DOHH2 (cell line): ENCODE results near the gene PPP1R15B.

ENCODE experiments used
- H3F3A ChIP-seq: fragments of 200-600 bp; sonication (generic), shearing (Covaris generic); 2 replicates; pipeline ENCODE4 v1.6.0; 2016; ENCODE audit warnings: antibody characterized with exemption, mild to moderate bottlenecking; ENCODE audit not compliant: control insufficient read depth, insufficient read depth
- H3K27ac ChIP-seq: fragments of 200-600 bp; sonication (generic); 2 replicates; pipeline ENCODE4 v1.5.1; 2014; ENCODE audit warnings: low read depth, mild to moderate bottlenecking, low read length, moderate library complexity
- H3K27me3 ChIP-seq: fragments of 200-600 bp; sonication (generic); 2 replicates; pipeline ENCODE4 v1.6.1; 2014; ENCODE audit warnings: mild to moderate bottlenecking, low read length, mixed read lengths; ENCODE audit not compliant: control insufficient read depth
- H3K36me3 ChIP-seq: fragments of 200-600 bp; sonication (generic); 2 replicates; pipeline ENCODE4 v1.6.1; 2014; ENCODE audit warnings: mild to moderate bottlenecking, low read length, moderate library complexity, mixed read lengths; ENCODE audit not compliant: control insufficient read depth
- H3K4me1 ChIP-seq: fragments of 200-600 bp; sonication (generic); 2 replicates; pipeline ENCODE4 v1.6.1; 2014; ENCODE audit warnings: mild to moderate bottlenecking, low read length, mixed read lengths; ENCODE audit not compliant: control insufficient read depth
- H3K4me2 ChIP-seq: fragments of 200-600 bp; sonication (generic); 2 replicates; pipeline ENCODE4 v1.6.0; 2014; ENCODE audit warnings: mild to moderate bottlenecking, low read length, moderate library complexity
- H3K4me3 ChIP-seq: fragments of 200-600 bp; sonication (generic); 2 replicates; pipeline ENCODE4 v1.5.1; 2014; ENCODE audit warnings: mild to moderate bottlenecking, low read length, mixed read lengths
- H3K79me2 ChIP-seq: fragments of 200-600 bp; sonication (generic); 2 replicates; pipeline ENCODE4 v1.6.1; 2014; ENCODE audit warnings: mild to moderate bottlenecking, low read length, mixed read lengths; ENCODE audit not compliant: control insufficient read depth
- H3K9me2 ChIP-seq: fragments of 200-600 bp; sonication (generic); replicated peaks from 2 replicates; pipeline ENCODE4 v1.6.1; 2014; ENCODE audit warnings: mild to moderate bottlenecking, low read length, mixed read lengths; ENCODE audit not compliant: control insufficient read depth
- H3K9me3 ChIP-seq: fragments of 200-600 bp; sonication (generic); 2 replicates; pipeline ENCODE4 v1.6.1; 2014; ENCODE audit warnings: antibody characterized with exemption, low read length, mixed read lengths; ENCODE audit not compliant: control insufficient read depth, insufficient read depth
- H4K20me1 ChIP-seq: fragments of 200-600 bp; sonication (generic); 2 replicates; pipeline ENCODE4 v1.6.0; 2014; ENCODE audit warnings: low read depth, mild to moderate bottlenecking, antibody characterized with exemption, low read length, moderate library complexity; ENCODE audit not compliant: control insufficient read depth, insufficient read depth
- CTCF ChIP-seq: fragments of 200-600 bp; sonication (generic); IDR thresholded peaks from one replicate; pipeline ENCODE4 v1.5.1; 2014; ENCODE audit warnings: antibody characterized with exemption, mild to moderate bottlenecking, low read depth, low read length; ENCODE audit not compliant: poor library complexity, severe bottlenecking
- EZH2phosphoT487 ChIP-seq: fragments of 200-600 bp; sonication (generic); IDR thresholded peaks from 2 replicates; pipeline ENCODE4 v1.6.1; 2017; ENCODE audit warnings: borderline replicate concordance, mild to moderate bottlenecking, antibody characterized with exemption, low read length, moderate library complexity, mixed read lengths

Gene PPP1R15B

GRCh38 chr1:204443871-204444581 is 32.4 kb upstream of the PPP1R15B start:
- TF ChIP-seq CTCF (no peak), EZH2phosphoT487 (no peak)
- Histone ChIP-seq H3K27me3 (no peaks in the 10 kb centered on the region), H4K20me1 (no peaks in the 10 kb centered on the region), H3K4me1 (peaks cover 13% of the 10 kb centered on the region), H3K9me2 (no peaks in the 10 kb centered on the region), H3K4me2 (no peak overlapping the region), H3K9me3 (no peaks in the 10 kb centered on the region), H3K27ac (no peak overlapping the region), H3F3A (no peaks in the 10 kb centered on the region), H3K36me3 (peaks cover 5% of the 10 kb centered on the region; the same call in 1 of the 2 replicates), H3K79me2 (no peaks in the 10 kb centered on the region), H3K4me3 (no peak overlapping the region)

- peaks cover 5% of the 10 kb centered on the region; the same call in 1 of the 2 replicates for H3K36me3 ChIP-seq
- H3K4me2 ChIP-seq: no peak overlapping the region
- no peaks in the 10 kb centered on the region for H4K20me1 ChIP-seq
- H3F3A ChIP-seq: no peaks in the 10 kb centered on the region
- H3K9me2 ChIP-seq: no peaks in the 10 kb centered on the region
- peaks cover 13% of the 10 kb centered on the region for H3K4me1 ChIP-seq
- H3K4me3 ChIP-seq: no peak overlapping the region
- H3K79me2 ChIP-seq: no peaks in the 10 kb centered on the region
- H3K27me3 ChIP-seq: no peaks in the 10 kb centered on the region
- H3K27ac ChIP-seq: no peak overlapping the region
- no peak for TF ChIP-seq EZH2phosphoT487
- TF ChIP-seq CTCF: no peak
- H3K9me3 ChIP-seq: no peaks in the 10 kb centered on the region
Measured at GRCh38 chr1:204443260-204443619, 31.6 kb upstream of the PPP1R15B start.

- Histone ChIP-seq H3F3A (no peaks in the 10 kb centered on the region), H3K9me2 (no peaks in the 10 kb centered on the region), H3K4me2 (no peak overlapping the region), H3K27ac (no peak overlapping the region), H3K9me3 (no peaks in the 10 kb centered on the region), H3K36me3 (peaks cover 5% of the 10 kb centered on the region; the same call in 1 of the 2 replicates), H4K20me1 (no peaks in the 10 kb centered on the region), H3K4me3 (no peak overlapping the region), H3K79me2 (no peaks in the 10 kb centered on the region), H3K27me3 (no peaks in the 10 kb centered on the region), H3K4me1 (peaks cover 13% of the 10 kb centered on the region)
- TF ChIP-seq EZH2phosphoT487 (no peak), CTCF (no peak)
Measured at GRCh38 chr1:204442376-204443259, 31.0 kb upstream of the PPP1R15B start.
